Natural killer cell (primary cell): Measurements from ENCODE around the gene LAMC3. TPM values are rescaled to one million over a fixed set of nuclear protein-coding genes. Genes with fewer than 3 reads are reported as not detected.

Experiments used
- ATAC-seq, 3 donors: fragments of 150-1000 bp in 2 of 3; fragments of 200-7000 bp in 1 of 3; cut with Tn5 transposase; 1 replicate in 1 of 3; 2 replicates in 2 of 3; pipeline ENCODE4 v1.10.0; 2021; ENCODE audit warnings: mild to moderate bottlenecking in 2 of 3, moderate library complexity in 2 of 3
- DNase-seq, 2 donors: peaks; one replicate each; pipeline versions ENCODE4 v3.0.0 to v3.0.0-alpha.2; 2013 to 2021; ENCODE audit warnings: mixed read lengths in 1 of 2
- H3K27ac ChIP-seq: one replicate; pipeline ENCODE4 v1.5.1; 2013; ENCODE audit warnings: mild to moderate bottlenecking, low read length
- H3K27me3 ChIP-seq: one replicate; pipeline ENCODE4 v1.6.1; 2013; ENCODE audit warnings: low read length; ENCODE audit not compliant: control insufficient read depth, insufficient read depth
- H3K36me3 ChIP-seq: one replicate; pipeline ENCODE4 v1.6.1; 2013; ENCODE audit warnings: low read length; ENCODE audit not compliant: control insufficient read depth, insufficient read depth
- H3K4me1 ChIP-seq: one replicate; pipeline ENCODE4 v1.6.1; 2013; ENCODE audit warnings: low read length; ENCODE audit not compliant: control insufficient read depth, insufficient read depth
- H3K4me3 ChIP-seq: one replicate; pipeline ENCODE4 v1.5.1; 2013; ENCODE audit warnings: low read length
- H3K9me3 ChIP-seq: one replicate; pipeline ENCODE4 v1.6.1; 2013; ENCODE audit warnings: low read length; ENCODE audit not compliant: control insufficient read depth, insufficient read depth
- H3K27ac Mint-ChIP-seq, 2 donors: one replicate each; pipeline ENCODE4 v1.8.0; 2022; ENCODE audit warnings: mild to moderate bottlenecking in 2 of 2, mixed read lengths in 2 of 2, moderate library complexity in 1 of 2
- H3K27me3 Mint-ChIP-seq, 2 donors: one replicate each; pipeline ENCODE4 v1.8.0; 2022; ENCODE audit warnings: low read depth in 2 of 2, mixed read lengths in 2 of 2
- H3K36me3 Mint-ChIP-seq: one replicate; pipeline ENCODE4 v1.8.0; 2022; ENCODE audit warnings: mixed read lengths
- H3K4me1 Mint-ChIP-seq, 2 donors: one replicate each; pipeline ENCODE4 v1.8.0; 2022; ENCODE audit warnings: mixed read lengths in 2 of 2
- H3K4me3 Mint-ChIP-seq: one replicate; pipeline ENCODE4 v1.8.0; 2022; ENCODE audit warnings: mild to moderate bottlenecking, moderate library complexity, mixed read lengths
- H3K9me3 Mint-ChIP-seq, 2 donors: one replicate each; pipeline ENCODE4 v1.8.0; 2022; ENCODE audit warnings: mixed read lengths in 2 of 2
- WGBS: methylation state at CpG from one replicate; pipeline ENCODE4 v1.1.7; 2013; ENCODE audit warnings: missing lambda C conversion rate; ENCODE audit not compliant: insufficient coverage; 5-methylcytosine and 5-hydroxymethylcytosine counted together
- intact Hi-C: fragments of 100-400 bp; cut with micrococcal nuclease; formaldehyde crosslinking; loops from one replicate; pipeline ENCODE4 v1.14.2; 2022
- total RNA-seq, 4 donors: library from RNA; stranded (reverse); fragments of 120-200 nt in 1 of 4; gene quantifications; one replicate each; pipeline versions ENCODE4 v1.2.3 to v1.2.4, GENCODE V29; 2013 to 2022
- TF ChIP-seq, protein P1 (sequence below): fragments of 200-600 bp; IDR thresholded peaks from one replicate; pipeline ENCODE4 v1.8.0; 2022; ENCODE audit warnings: antibody characterized with exemption

The LAMC3 gene
- total RNA-seq, 3 donors from 2014 or later (not counting 1 experiment from before 2014, with no cell fraction given) = not detected

DNA sequence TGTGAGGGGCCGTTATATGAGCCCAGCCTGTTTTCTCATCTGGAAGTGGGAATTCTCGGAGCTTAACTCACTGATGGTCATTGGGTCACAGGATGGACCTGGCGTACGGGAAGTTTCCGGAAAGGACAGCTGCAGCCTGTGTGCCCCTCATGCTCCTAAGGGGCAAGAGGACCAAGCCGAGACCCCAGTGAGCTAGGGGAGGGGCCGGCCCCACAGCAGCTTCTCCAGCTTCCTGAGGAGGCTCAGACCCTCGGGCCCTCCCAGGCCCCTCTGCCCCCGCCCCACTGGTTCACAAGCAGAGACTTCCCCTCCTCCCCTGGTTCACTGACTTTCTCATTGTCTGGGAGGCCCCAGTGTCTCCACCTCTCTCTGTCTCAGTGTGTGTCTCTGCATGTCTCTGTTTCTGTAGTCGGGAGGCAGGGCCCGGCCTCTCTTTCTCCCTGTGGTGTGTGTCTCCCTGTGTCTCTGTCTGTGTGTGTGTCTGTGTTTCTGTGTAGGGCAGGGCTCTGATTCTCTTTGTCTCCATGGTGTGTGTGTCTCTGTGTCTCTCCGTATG is 37.6 kb upstream of the LAMC3 start:
- H3K9me3 Mint-ChIP-seq = no peaks in the 10 kb centered on the region
- Histone ChIP-seq H3K27ac (no peak overlapping the region), H3K9me3 (no peaks in the 10 kb centered on the region), H3K36me3 (no peaks in the 10 kb centered on the region), H3K4me1 (no peaks in the 10 kb centered on the region), H3K4me3 (no peak overlapping the region), H3K27me3 (no peaks in the 10 kb centered on the region)
- no peak overlapping the region for H3K4me3 Mint-ChIP-seq
- TF ChIP-seq, protein P1, sequence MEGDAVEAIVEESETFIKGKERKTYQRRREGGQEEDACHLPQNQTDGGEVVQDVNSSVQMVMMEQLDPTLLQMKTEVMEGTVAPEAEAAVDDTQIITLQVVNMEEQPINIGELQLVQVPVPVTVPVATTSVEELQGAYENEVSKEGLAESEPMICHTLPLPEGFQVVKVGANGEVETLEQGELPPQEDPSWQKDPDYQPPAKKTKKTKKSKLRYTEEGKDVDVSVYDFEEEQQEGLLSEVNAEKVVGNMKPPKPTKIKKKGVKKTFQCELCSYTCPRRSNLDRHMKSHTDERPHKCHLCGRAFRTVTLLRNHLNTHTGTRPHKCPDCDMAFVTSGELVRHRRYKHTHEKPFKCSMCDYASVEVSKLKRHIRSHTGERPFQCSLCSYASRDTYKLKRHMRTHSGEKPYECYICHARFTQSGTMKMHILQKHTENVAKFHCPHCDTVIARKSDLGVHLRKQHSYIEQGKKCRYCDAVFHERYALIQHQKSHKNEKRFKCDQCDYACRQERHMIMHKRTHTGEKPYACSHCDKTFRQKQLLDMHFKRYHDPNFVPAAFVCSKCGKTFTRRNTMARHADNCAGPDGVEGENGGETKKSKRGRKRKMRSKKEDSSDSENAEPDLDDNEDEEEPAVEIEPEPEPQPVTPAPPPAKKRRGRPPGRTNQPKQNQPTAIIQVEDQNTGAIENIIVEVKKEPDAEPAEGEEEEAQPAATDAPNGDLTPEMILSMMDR = no peak
- peaks cover 0 to 12% of the 10 kb centered on the region in 2 donors for H3K4me1 Mint-ChIP-seq
- no peaks in the 10 kb centered on the region for H3K36me3 Mint-ChIP-seq
- DNase-seq (no peak), ATAC-seq (no peak)
- no peak overlapping the region for H3K27ac Mint-ChIP-seq
- WGBS = 85% methylated on average over 12 of the region's 12 CpGs
- H3K27me3 Mint-ChIP-seq = peaks cover 0 to 12% of the 10 kb centered on the region in 2 donors
- intact Hi-C loops = no loop called here

DNA sequence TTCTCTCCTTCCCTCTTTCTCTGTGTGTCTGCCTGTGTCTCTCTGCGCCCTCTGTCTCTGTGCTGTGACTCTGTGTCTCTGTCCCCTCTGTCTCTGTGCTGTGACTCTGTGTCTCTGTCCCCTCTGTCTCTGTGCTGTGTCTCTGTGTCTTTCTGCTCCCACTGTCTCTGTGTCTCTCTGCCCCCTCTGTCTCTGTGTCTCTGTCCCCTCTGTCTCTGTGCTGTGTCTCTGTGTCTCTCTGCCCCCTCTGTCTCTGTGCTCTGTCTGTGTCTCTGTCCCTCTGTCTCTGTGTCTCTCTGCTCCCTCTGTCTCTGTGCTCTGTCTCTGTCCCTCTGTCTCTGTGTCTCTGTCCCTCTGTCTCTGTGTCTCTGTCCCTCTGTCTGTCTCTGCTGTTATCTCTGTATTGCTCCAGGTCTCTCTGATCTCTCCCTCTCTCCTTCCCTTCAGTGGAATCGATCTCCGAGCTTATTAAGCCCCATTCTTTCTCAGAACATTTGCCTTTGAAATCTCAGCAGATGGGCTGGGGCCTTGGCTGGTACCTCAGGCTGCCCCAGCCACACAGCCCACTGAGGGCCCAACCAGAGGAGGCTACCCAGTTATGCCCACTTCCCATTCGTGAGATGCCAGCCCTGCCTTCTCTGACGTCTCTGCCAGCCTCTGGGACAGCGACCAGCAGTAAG is 36.6 kb upstream of the LAMC3 start:
- ATAC-seq (no peak), DNase-seq (no peak)
- Mint-ChIP-seq H3K36me3 (no peaks in the 10 kb centered on the region), H3K27ac (no peak overlapping the region), H3K27me3 (peaks cover 0 to 14% of the 10 kb centered on the region in 2 donors), H3K9me3 (no peaks in the 10 kb centered on the region), H3K4me1 (peaks cover 0 to 12% of the 10 kb centered on the region in 2 donors), H3K4me3 (no peak overlapping the region)
- Histone ChIP-seq H3K36me3 (no peaks in the 10 kb centered on the region), H3K4me1 (no peaks in the 10 kb centered on the region), H3K4me3 (no peak overlapping the region), H3K9me3 (no peaks in the 10 kb centered on the region), H3K27me3 (no peaks in the 10 kb centered on the region), H3K27ac (no peak overlapping the region)
- TF ChIP-seq, protein P1 = no peak
- WGBS = 85% methylated on average over 5 of the region's 6 CpGs
- intact Hi-C loops = no loop called here

DNA sequence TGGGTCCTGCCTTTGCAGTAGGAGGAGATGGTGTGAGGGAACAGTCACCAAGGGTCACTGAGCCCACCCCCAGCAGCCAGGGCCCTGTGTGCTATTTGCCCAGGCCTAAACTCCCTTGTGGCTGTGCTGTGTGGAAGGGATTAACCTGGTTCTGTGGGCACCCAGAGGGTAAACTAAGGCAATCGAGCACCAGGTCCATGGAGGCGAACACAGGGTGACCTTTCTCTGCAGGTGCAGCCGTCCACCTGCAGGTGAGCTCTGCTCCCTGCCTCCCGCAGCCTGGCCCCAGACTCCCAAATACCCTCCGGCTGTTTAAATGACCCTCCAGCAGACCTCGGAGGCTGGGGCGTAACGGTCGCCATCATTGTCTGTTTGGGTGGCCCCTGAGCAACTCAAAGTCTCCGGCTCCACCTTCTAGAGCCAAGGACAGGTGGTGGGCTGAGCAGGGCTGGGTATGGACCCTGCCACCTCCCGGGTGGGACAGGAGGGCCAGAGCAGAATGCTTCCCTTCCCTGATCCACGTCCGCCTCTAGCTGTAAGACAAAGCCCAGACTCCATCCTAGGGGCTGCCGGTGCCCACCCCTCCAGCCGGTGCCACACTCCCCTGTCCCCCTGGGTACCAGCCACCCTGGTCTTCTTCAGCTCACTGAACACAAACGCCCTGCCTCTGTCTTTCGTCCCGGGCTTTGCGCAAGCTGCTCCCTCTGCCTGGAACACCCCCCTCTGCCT is 35.9 kb upstream of the LAMC3 start:
- H3K4me1 Mint-ChIP-seq = peaks cover 0 to 12% of the 10 kb centered on the region in 2 donors
- no peak overlapping the region for H3K27ac Mint-ChIP-seq
- H3K4me3 ChIP-seq = no peak overlapping the region
- H3K4me1 ChIP-seq = no peaks in the 10 kb centered on the region
- H3K4me3 Mint-ChIP-seq = no peak overlapping the region
- no peaks in the 10 kb centered on the region for H3K9me3 ChIP-seq
- DNase-seq (no peak), ATAC-seq (no peak)
- no peak overlapping the region for H3K27ac ChIP-seq
- H3K27me3 ChIP-seq = no peaks in the 10 kb centered on the region
- intact Hi-C loops = no loop called here
- H3K9me3 Mint-ChIP-seq = no peaks in the 10 kb centered on the region
- TF ChIP-seq, protein P1 = no peak
- H3K27me3 Mint-ChIP-seq = peaks cover 0 to 16% of the 10 kb centered on the region in 2 donors
- 83% methylated on average over 19 of the region's 19 CpGs for WGBS
- no peaks in the 10 kb centered on the region for H3K36me3 Mint-ChIP-seq
- no peaks in the 10 kb centered on the region for H3K36me3 ChIP-seq
